GM18502 (cell line): ENCODE results near the gene RNPC3.
A peak's percentile ranks its signal among the peaks of the same experiment; 100 is the strongest.

ENCODE experiments used
- ATAC-seq: cut with Tn5 transposase; IDR thresholded peaks from one replicate; pipeline ENCODE4 v1.9.1; 2021; ENCODE audit warnings: mild to moderate bottlenecking; ENCODE audit not compliant: unreplicated experiment, poor library complexity

RNPC3 gene, protein sequence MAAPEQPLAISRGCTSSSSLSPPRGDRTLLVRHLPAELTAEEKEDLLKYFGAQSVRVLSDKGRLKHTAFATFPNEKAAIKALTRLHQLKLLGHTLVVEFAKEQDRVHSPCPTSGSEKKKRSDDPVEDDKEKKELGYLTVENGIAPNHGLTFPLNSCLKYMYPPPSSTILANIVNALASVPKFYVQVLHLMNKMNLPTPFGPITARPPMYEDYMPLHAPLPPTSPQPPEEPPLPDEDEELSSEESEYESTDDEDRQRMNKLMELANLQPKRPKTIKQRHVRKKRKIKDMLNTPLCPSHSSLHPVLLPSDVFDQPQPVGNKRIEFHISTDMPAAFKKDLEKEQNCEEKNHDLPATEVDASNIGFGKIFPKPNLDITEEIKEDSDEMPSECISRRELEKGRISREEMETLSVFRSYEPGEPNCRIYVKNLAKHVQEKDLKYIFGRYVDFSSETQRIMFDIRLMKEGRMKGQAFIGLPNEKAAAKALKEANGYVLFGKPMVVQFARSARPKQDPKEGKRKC

DNA sequence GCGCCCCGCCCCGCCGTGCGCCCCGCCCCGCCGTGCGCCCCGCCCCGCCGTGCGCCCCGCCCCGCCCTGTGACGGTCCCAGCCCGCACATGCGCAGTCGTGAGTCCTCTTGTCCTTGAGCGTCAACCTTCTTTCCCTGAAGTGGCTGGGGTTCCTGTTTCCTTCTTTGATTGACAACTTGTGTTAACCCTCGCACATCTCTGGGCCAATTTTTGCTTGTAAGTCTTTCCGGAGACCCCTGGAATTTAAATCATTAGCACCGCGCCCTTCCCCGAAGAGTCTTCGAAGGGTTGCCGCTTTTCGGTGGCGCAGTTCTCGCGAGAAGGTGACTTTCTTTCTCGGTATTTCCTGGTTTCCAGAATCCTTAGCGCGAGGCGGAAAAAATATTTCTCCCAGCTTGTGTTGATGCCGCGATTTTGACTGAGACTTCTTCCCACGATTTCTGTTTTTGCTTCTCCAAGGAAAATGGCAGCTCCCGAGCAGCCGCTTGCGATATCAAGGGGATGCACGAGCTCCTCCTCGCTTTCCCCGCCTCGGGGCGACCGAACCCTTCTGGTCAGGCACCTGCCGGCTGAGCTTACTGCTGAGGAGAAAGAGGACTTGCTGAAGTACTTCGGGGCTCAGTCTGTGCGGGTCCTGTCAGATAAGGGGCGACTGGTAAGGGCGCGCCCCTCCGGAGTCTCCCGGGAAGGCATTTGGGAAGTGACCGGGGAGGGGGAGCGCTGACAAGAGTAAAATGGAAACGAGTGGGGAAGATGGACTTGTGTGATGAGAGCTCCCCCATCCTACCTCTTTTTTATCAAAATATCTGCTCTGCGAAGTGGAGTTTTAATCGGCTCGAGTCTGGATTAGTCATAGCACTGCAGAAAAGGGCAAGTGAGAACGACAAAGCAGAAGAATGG is at the start of gene RNPC3:
Gene RNPC3, plus strand, starts transcription at position 93 of the 901 bp plus-strand sequence. Its CDS starts 372 bp downstream, at position 465.
- peak; percentile 81 for ATAC-seq

DNA sequence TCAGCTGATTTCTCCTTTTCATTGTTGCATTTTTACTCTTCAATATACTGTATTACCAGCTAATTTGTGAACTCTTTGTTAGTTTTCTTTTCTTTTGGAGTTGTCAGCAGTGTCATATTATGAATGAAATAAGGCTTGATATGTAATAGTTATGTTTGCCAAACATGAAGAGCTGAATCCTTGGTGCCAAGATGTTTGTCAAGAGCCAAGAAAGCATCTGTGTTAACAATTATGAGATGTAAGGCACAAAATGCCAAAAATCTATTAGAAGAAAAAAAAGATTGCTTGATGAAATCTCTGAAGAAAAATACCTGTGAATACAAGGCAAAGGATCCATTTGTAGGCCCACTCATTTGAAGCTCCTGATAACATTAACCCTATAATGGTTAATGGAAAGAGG is 48.4 kb upstream of the RNPC3 start:
- no peak for ATAC-seq

DNA sequence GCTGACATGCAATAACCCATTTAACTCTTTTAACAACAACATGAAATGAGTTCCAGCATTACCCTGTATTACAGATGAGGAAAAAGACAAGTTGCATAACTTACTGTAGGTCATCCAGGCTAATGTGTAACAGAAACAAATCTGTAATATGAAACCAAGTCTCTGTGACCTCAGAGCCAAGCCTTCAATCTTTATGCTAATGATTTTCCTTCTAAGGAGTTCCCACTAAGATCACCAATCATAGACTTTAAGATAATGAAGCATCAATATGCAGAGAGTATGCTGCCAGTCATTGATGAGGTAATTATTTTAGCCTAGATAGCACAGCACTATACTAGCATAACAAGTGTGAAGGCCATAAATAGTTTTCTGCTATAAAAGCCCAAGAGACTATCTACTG is 35.6 kb upstream of the RNPC3 start:
- ATAC-seq, result peak; percentile 59

DNA sequence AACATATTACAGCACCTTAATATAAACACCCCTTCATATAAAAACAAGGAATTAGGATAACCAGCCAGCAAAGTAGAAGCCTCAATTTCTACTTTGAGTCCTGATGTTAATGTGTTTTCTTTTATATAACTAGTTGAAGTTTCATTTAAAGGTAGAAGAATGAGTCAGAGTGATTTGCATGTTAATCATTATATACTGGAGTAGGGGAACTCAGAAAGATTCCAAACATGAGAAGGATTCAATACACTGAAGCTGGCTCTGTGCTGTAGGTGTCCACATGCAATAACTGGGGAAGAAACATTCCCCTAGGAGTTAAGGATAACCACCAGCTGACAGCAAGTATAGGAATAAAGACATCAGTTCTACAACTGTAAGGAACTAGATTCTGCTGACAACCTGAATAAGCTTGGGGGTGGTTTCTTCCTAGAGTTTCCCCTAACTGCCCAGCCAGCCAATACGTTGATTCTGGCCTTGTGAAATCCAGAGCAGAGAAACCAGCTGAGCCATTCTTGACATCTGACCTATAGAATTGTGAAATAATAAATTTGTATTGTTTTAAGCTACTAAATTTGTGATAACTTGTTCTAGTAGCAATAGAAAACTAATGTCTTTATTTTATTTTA is 33.4 kb upstream of the RNPC3 start:
- no peak for ATAC-seq

DNA sequence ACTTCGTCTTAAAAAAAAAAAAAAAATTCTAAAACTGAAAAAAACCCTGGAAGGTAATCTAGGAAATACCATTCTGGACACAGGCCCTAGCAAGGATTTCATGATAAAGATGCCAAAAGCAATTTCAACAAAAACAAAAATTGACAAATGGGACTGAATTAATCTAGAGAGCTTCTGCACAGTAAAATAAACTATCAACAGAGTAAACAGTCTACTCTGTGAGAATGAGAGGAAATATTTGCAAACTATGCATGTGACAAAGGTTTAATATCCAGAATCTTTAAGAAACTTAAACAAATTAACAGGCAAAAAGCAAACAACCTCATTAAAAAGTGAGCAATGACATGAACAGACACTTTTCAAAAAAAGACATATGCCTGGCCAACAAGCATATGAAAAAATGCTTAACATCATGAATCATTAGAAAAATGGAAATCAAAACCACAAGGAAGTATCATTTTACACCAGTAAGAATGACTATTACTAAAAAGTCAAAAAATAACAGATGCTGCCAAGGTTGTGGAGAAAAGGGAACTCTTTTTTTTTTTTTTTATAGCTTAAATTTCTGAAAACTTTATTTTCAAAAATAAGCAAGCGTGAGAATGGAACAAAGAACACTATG is 29.4 kb upstream of the RNPC3 start:
- ATAC-seq, result no peak

DNA sequence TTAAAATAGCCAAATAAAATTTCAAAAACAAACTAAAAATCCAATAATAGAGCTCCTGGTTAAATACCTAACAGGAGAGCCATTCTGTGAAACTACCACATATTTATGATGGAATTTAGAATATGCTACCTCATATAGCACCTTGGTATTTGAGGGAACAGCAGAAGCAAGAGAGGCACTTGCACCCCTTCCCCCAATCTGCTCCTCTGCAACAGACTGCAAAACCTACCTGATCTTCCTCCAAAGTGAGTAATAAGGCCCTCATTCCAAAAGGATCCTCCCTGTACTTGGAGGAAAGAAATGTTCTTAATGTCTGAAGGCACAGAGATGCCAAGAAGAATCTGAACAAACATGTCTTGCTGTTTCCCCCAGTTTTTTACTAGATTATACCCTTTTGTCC is 28.1 kb upstream of the RNPC3 start:
- no peak for ATAC-seq

DNA sequence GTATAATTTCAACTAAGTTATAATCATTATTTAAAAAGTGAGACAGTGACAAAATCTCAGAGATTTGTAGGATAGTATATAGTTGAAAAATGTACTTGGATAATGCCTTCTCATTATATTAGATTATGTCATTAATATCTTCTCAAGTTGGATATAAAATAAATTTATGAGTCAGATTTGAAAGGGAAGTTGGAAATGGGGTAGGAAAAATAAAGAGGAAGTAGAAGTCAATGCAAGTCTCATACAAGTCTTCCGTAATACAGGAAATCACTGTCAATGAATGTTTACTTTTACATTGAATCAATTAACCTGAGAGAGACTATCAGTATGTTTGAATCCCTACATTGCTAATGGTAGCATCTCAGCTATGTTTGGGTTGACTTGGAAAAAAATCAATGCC is 16.2 kb upstream of the RNPC3 start:
- ATAC-seq, result no peak

DNA sequence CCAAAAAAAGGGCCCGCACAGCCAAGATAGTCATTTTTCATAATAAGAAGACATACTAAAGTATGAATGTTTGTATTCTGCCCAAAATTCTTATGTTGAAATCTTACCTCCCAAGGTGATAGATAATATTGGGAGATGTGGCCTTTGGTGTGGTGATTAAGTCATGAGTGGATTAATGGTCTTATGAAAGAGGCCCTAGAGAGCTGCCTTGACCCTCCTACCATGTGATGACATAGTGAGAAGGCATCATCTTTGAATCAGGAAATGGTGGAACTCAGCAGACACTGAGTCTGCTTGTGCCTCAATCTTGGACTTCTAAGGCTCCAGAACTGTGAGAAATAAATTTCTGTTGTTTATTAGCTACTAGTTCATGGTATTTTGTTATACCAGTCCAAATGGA is 11.8 kb upstream of the RNPC3 start:
- ATAC-seq, result no peak

DNA sequence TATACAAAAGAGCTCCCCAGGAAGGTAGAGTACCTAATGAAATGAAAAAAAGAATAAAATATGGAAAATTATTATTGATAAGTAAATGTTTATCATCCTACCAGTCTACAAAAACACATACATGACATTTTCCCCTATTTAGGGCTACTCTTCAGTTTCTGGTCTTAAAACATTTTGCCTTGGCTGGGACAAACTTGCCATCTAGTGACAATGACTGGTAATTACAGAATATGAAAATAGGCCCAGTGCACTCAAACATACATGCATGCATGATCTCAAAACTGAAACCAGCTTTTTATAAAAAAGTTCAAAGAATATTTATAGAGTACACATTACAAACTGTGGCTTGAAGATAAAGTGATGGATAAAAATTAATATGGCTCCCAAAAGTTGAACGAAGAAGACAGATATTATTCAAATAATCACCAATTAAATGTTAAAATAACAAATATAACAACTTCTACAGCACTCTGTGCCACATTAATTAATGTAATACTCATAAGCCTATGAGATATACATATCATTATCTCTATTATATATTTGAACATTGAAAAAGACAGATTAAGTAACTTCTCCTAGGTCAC is 10.5 kb upstream of the RNPC3 start:
- peak; percentile 77 for ATAC-seq

DNA sequence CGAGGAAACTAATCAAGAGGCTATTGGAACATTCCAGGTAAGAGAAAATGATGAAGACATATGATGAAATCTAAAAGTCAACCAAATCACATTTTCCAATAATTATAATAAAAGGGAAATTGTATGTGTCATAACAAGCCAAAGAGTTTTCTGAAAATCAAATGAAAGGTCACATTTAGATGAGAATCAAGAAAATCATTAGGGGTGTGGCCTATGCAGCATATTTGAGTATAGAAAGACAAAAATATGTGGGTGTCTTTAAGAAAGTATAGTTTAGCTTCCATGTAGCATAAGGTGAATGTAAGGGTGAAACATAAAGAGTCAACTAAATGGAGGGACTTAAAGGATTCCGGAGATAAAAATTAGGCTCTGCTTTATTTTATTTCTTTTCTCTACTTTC is 9.2 kb upstream of the RNPC3 start:
- no peak for ATAC-seq

DNA sequence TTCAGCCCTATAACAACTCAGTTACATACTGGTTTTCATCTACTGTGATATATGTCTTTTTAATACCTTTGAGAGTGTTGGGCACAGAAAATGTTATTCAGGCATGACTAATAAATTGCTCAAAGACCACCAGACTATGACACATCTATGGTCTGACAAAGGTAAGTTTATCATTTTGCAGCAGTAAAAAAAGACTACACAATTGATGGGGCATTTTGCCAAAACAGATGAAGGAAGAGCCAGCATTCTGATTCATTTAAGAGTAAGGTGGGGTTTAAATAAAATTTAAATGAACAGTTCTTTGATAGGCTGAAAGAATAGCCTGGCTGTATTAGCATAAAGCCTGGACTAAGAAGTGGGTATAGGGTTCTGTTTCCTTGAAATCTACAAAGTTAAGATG is 8.8 kb upstream of the RNPC3 start:
- ATAC-seq, result no peak

DNA sequence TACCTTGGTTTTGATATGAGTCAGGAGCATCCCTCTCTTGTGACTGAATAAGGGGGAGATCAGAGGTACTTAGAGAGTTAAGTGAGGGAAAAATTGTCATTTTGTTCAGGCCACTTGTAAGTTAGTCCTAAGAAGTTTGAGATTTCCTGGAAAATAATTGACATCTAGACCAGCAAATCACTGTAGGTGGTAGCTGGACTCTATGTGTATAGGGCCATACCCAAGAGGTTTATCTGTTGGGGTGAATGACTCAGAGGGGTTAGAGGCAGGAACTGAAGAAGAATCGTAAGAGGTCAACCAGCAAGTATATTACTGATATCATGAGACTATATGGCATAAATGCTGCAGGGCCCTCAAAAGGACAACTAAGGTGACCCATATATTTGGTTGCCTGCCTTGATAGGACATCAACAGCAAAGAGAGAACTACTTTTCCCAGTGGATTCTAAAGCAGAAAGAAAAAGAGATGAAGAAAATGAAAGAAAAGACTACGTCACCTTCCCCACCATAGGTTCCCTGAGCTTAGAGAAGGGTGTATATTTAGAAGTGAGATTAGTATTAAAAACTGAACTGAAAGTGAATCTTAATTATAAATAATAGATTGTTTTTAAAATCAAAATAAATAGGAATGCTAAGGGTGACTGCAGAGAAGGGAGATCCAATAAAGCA is 8.0 kb upstream of the RNPC3 start:
- ATAC-seq, result peak; percentile 91

DNA sequence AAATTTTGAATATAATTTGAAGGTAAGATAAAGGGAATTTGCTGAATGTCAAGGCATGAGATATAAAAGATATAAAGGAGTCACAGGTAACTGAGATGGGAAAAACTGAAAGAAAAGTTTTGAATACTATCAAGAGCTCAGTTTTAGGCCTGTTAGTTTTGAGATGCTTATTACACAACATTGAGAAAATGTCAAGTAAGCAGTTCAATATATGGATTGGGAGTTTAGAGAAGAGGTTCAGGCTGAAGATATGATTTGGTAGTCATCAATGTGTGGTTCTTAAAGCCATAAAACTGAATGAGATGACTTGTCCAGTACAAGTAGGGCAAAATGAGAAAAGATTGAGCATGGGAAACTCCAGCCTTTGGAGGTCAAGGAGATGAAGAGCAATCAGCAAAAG is 4.7 kb upstream of the RNPC3 start:
- no peak for ATAC-seq

DNA sequence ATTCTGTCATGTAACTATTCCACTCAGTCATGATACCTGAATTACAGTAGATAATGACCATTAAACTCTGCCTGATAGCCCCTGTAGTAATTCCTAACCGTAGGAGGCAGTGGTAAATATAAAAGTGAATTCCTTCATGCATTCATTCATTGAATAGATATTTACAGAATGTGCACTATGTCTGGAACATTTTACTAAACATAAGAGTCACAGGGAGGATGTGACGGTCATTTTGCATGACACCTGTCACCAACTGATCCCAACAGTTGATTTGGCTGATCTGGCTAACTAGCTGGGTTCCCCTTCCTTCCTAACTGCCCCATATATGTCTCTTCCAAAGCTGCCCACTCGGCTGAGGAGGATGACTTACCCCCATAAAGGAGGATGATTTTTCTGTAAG is 2.2 kb upstream of the RNPC3 start:
- ATAC-seq, result no peak

DNA sequence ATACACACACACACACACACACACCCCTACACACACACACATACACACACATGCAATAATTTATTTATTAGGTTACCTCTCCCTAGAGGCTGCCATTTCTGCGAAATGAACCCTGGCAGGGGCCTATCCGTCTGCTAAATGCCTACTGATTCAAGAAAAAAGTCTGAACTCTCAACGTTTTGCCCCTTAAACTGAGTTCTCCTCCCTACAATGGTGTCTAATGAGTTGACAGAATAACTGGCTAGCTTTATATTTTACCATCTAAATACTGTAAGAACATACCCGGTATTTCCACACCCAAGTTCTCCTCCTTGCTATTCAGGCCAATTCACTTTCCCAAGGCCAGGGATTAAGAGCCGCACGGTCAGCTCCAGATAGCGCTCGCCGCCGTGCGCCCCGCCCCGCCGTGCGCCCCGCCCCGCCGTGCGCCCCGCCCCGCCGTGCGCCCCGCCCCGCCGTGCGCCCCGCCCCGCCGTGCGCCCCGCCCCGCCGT is 339 bp upstream of the RNPC3 start:
- peak; percentile 52 for ATAC-seq

DNA sequence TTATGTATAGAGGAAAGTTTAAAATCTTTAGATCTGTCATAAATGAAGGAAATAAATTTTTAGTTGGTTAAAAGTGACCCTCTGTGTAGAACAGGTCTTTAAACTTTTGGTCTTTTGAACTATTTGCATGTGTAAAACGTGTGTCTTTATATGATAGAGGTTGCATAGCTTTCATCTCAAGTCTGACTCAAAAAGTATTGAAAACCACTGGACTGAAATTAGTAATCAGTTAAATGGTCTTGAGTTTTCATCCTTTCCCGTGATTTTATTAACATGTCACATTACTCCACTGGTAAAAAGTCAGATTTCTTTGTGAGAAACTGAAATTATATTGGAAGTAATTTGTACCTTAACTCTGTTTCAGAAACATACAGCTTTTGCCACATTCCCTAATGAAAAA is 1.8 kb downstream of the RNPC3 start:
- ATAC-seq, result no peak

DNA sequence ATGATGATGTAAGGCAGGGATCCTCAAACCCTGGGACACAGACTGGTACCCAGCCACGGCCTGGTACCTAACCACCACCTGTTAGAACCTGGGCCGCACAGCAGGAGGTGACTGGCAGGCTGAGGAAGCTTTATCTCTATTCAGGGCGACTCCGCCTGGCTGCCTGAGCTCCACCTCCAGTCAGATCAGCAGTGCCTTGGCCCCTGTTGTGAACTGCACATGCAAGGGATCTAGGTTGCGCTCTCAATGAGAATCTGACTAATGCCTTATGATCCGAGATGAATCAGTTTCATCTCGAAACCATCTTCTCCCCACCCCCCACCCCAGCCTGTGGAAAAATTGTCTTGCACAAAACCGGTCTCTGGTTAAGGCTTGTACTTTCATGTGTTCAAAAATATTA is 4.2 kb downstream of the RNPC3 start:
- no peak for ATAC-seq

DNA sequence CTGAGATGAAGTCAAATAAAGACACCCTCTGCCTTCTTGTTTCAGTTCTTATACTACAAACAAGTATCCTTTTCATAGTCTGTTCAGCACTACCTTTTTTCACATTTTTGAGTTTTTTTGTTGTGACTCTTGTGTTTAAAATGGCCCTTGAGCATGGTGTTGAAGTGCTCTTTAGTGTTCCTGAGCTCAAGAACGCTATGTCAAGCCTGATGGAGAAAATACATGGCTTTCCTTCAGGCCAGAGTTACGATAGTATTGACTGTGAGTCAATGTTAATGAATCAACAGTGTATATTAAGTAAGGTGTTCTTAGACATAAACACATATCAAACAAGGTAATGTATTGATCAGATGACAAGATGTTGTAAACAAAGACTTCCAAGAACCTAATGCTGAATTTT is 12.7 kb downstream of the RNPC3 start:
- no peak for ATAC-seq

DNA sequence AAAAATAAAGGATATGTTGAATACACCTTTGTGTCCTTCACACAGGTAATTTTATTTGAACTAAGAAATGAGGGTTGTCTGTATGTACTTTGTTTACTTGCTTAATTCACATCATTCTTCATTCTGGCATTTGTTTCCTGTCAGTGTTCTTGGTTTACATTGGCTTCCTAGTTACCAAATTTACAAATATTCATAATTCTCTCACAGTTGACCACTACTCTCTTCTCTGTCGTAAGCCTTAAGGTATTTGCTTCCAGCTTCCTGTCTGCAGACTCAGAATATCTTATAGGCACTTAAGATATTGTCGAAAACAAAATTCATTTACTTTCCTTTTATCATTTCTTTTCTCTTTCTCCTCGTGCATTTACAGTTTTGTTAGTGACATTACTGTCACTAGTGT is 15.9 kb downstream of the RNPC3 start:
- no peak for ATAC-seq
